H1 (cell line): ENCODE measurements around the gene STAG1.

Source experiments
- ASH2L ChIP-seq: fragments of 200-600, 300-600 bp; sonication (generic); IDR thresholded peaks from one replicate; pipeline ENCODE4 v1.7.1; 2017; ENCODE audit warnings: low read length
- CBX5 ChIP-seq: fragments of 300-800, 300-1000 bp; sonication (generic); IDR thresholded peaks from 2 replicates; pipeline ENCODE4 v1.7.1; 2016; ENCODE audit warnings: antibody characterized with exemption, low read length, low read depth
- CBX8 ChIP-seq: fragments of 300-800, 300-1000 bp; sonication (generic); IDR thresholded peaks from 2 replicates; pipeline ENCODE4 v1.7.1; 2016; ENCODE audit warnings: low read depth, low read length, borderline replicate concordance
- POLR2A ChIP-seq, 2 experiments: IDR thresholded peaks; 1 replicate in 1 of 2; 2 replicates in 1 of 2; pipeline ENCODE4 v1.6.1; 2011; ENCODE audit warnings: low read depth in 2 of 2, low read length in 2 of 2, mild to moderate bottlenecking in 2 of 2; ENCODE audit errors: control extremely low read depth in 1 of 2
- SIN3A ChIP-seq, 2 experiments: IDR thresholded peaks in 1 of 2; conservative IDR thresholded peaks in 1 of 2; 2 replicates each; pipeline ENCODE4 v1.6.1; 2011 to 2012; ENCODE audit warnings: low read length in 2 of 2, improper control_type of control experiment in 1 of 2, low read depth in 1 of 2, mild to moderate bottlenecking in 1 of 2
- SP1 ChIP-seq: IDR thresholded peaks from 2 replicates; pipeline ENCODE4 v1.6.1; 2011; ENCODE audit warnings: low read depth, low read length
- SRF ChIP-seq: IDR thresholded peaks from 2 replicates; pipeline ENCODE4 v1.6.1; 2011; ENCODE audit warnings: mild to moderate bottlenecking, low read depth, low read length, moderate library complexity
- TAF1 ChIP-seq: IDR thresholded peaks from 2 replicates; pipeline ENCODE4 v1.6.1; 2011; ENCODE audit warnings: mild to moderate bottlenecking, low read depth, low read length
- ZNF274 ChIP-seq: IDR thresholded peaks from 2 replicates; pipeline ENCODE4 v1.7.0; 2012; ENCODE audit warnings: low read length, borderline replicate concordance; ENCODE audit errors: extremely low read depth
- TF ChIP-seq, protein P1 (sequence below), 3 experiments: IDR thresholded peaks; 1 replicate in 2 of 3; 2 replicates in 1 of 3; pipeline versions ENCODE4 v1.5.1 to v1.6.1; 2011; ENCODE audit warnings: low read length in 3 of 3, mild to moderate bottlenecking in 3 of 3, inconsistent platforms in 2 of 3, low read depth in 1 of 3, moderate library complexity in 1 of 3; ENCODE audit not compliant: insufficient read depth in 1 of 3; ENCODE audit errors: control extremely low read depth in 1 of 3
- TF ChIP-seq, protein P2 (sequence below): IDR thresholded peaks from 2 replicates; pipeline ENCODE4 v1.6.1; 2011; ENCODE audit warnings: low read depth, mild to moderate bottlenecking, low read length; ENCODE audit not compliant: insufficient read depth
- TF ChIP-seq, protein P3 (sequence below): IDR thresholded peaks from 2 replicates; pipeline ENCODE4 v1.6.1; 2012; ENCODE audit warnings: inconsistent platforms

DNA sequence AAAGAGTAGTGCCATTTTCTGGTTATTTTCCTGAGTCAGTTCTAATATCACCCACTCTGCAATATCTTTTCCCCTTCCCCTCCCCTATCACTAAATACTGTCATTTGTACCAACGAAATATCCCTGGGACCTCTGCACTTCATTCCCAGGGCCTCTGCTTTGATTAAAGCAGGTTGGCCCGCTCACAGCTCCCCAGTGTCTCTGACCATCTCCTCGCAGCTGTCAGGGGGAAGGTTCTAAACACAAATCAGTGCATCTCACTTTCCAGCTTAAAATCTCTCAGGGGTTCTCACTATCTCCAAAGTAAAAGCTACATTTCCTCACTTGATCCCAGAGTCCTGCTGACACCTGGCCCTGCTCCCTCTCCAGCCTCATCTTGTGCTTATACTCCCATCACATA is 38.6 kb upstream of the STAG1 start:
- TF ChIP-seq, protein P1, sequence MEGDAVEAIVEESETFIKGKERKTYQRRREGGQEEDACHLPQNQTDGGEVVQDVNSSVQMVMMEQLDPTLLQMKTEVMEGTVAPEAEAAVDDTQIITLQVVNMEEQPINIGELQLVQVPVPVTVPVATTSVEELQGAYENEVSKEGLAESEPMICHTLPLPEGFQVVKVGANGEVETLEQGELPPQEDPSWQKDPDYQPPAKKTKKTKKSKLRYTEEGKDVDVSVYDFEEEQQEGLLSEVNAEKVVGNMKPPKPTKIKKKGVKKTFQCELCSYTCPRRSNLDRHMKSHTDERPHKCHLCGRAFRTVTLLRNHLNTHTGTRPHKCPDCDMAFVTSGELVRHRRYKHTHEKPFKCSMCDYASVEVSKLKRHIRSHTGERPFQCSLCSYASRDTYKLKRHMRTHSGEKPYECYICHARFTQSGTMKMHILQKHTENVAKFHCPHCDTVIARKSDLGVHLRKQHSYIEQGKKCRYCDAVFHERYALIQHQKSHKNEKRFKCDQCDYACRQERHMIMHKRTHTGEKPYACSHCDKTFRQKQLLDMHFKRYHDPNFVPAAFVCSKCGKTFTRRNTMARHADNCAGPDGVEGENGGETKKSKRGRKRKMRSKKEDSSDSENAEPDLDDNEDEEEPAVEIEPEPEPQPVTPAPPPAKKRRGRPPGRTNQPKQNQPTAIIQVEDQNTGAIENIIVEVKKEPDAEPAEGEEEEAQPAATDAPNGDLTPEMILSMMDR (IDR thresholded peaks at IDR 0.05; ENCODE audit: control extremely low read depth in 1 of 3, insufficient read depth in 1 of 3, low read depth in 1 of 3, low read length in 3 of 3): no peak
- TF ChIP-seq, protein P2, sequence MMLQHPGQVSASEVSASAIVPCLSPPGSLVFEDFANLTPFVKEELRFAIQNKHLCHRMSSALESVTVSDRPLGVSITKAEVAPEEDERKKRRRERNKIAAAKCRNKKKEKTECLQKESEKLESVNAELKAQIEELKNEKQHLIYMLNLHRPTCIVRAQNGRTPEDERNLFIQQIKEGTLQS: no peak
- no peak for TF ChIP-seq SRF
- no peak for TF ChIP-seq POLR2A (IDR thresholded peaks at IDR 0.05; ENCODE audit: control extremely low read depth in 1 of 2, low read depth in 2 of 2, low read length in 2 of 2)
- TF ChIP-seq, protein P3, sequence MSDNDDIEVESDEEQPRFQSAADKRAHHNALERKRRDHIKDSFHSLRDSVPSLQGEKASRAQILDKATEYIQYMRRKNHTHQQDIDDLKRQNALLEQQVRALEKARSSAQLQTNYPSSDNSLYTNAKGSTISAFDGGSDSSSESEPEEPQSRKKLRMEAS: no peak
- no peak for TF ChIP-seq SIN3A (conservative IDR thresholded peaks at IDR 0.05 in 1 of 2, IDR thresholded peaks at IDR 0.05 in 1 of 2; ENCODE audit: low read depth in 1 of 2, low read length in 2 of 2)
- TF ChIP-seq CBX5: no peak
- TF ChIP-seq ASH2L: no peak
- no peak for TF ChIP-seq ZNF274
- TF ChIP-seq TAF1: no peak
- TF ChIP-seq CBX8: no peak
- TF ChIP-seq SP1: no peak
